CD14-positive monocyte (primary cell): ENCODE results near the gene EIF2AK2. TPM values are rescaled to one million over a fixed set of nuclear protein-coding genes. Genes with fewer than 3 reads are reported as not detected.

Source experiments
- DNase-seq, 3 donors: peaks; one replicate each; pipeline ENCODE4 v3.0.0-alpha.2; 2011 to 2022
- H2AFZ ChIP-seq: 2 replicates; pipeline ENCODE4 v1.6.0; 2012; ENCODE audit warnings: mild to moderate bottlenecking, low read depth, low read length, inconsistent platforms; ENCODE audit not compliant: insufficient read depth, poor library complexity, severe bottlenecking
- H3K27ac ChIP-seq, 2 donors: 1 replicate in 1 of 2; 2 replicates in 1 of 2; pipeline ENCODE4 v1.5.1; 2012 to 2013; ENCODE audit warnings: low read length in 2 of 2, control low read depth in 1 of 2, inconsistent platforms in 1 of 2, low read depth in 1 of 2, mild to moderate bottlenecking in 1 of 2
- H3K27me3 ChIP-seq, 2 donors: one replicate each; pipeline versions ENCODE4 v1.6.0 to v1.6.1; 2011 to 2013; ENCODE audit warnings: low read length in 2 of 2; ENCODE audit not compliant: control insufficient read depth in 2 of 2, insufficient read depth in 2 of 2
- H3K36me3 ChIP-seq, 2 donors: replicated peaks in 1 of 2; 1 replicate in 1 of 2; 2 replicates in 1 of 2; pipeline versions ENCODE4 v1.5.1 to v1.6.1; 2012 to 2013; ENCODE audit warnings: low read length in 2 of 2, control low read depth in 1 of 2, inconsistent platforms in 1 of 2, mild to moderate bottlenecking in 1 of 2; ENCODE audit not compliant: insufficient read depth in 2 of 2, control insufficient read depth in 1 of 2
- H3K4me1 ChIP-seq, 2 donors: 1 replicate in 1 of 2; 2 replicates in 1 of 2; pipeline versions ENCODE4 v1.5.1 to v1.6.1; 2012 to 2013; ENCODE audit warnings: low read length in 2 of 2, control low read depth in 1 of 2, inconsistent platforms in 1 of 2, mild to moderate bottlenecking in 1 of 2, moderate library complexity in 1 of 2; ENCODE audit not compliant: insufficient read depth in 2 of 2, control insufficient read depth in 1 of 2
- H3K4me2 ChIP-seq: replicated peaks from 2 replicates; pipeline ENCODE3; 2012; ENCODE audit warnings: low read length, moderate library complexity, mild to moderate bottlenecking; ENCODE audit not compliant: poor library complexity, severe bottlenecking; ENCODE audit errors: extremely low read depth
- H3K4me3 ChIP-seq, 3 experiments: fragments of 200-600 bp in 1 of 3; sonication (generic) in 1 of 3; replicated peaks in 1 of 3; 1 replicate in 2 of 3; 2 replicates in 1 of 3; pipeline ENCODE4 v1.5.1; 2011 to 2013; ENCODE audit warnings: low read length in 3 of 3, mild to moderate bottlenecking in 3 of 3, control low read depth in 2 of 3, low read depth in 2 of 3, inconsistent platforms in 1 of 3, moderate library complexity in 1 of 3
- H3K79me2 ChIP-seq: 2 replicates; pipeline ENCODE4 v1.6.0; 2012; ENCODE audit warnings: mild to moderate bottlenecking, control low read depth, inconsistent platforms, low read length, moderate library complexity; ENCODE audit not compliant: insufficient read depth
- H3K9ac ChIP-seq: 2 replicates; pipeline ENCODE4 v1.6.0; 2017; ENCODE audit warnings: low read length, mild to moderate bottlenecking; ENCODE audit not compliant: insufficient read depth, poor library complexity, severe bottlenecking
- H3K9me3 ChIP-seq, 2 donors: replicated peaks in 1 of 2; 1 replicate in 1 of 2; 2 replicates in 1 of 2; pipeline versions ENCODE4 v1.5.1 to v1.6.1; 2012 to 2013; ENCODE audit warnings: low read length in 2 of 2, control low read depth in 1 of 2; ENCODE audit not compliant: control insufficient read depth in 1 of 2, insufficient read depth in 1 of 2
- H4K20me1 ChIP-seq: 2 replicates; pipeline ENCODE4 v1.6.0; 2012; ENCODE audit warnings: mild to moderate bottlenecking, low read length, control low read depth, moderate library complexity; ENCODE audit not compliant: insufficient read depth
- H3K27ac Mint-ChIP-seq, 7 donors: one replicate each; pipeline ENCODE4 v1.8.0; 2020; ENCODE audit warnings: mild to moderate bottlenecking in 7 of 7, mixed read lengths in 7 of 7, moderate library complexity in 6 of 7, inconsistent platforms in 2 of 7
- H3K27me3 Mint-ChIP-seq, 3 donors: one replicate each; pipeline ENCODE4 v1.8.0; 2021 to 2022; ENCODE audit warnings: low read depth in 3 of 3, mild to moderate bottlenecking in 3 of 3, mixed read lengths in 3 of 3, moderate library complexity in 3 of 3, inconsistent platforms in 1 of 3
- H3K36me3 Mint-ChIP-seq, 2 donors: one replicate each; pipeline ENCODE4 v1.8.0; 2020; ENCODE audit warnings: mixed read lengths in 2 of 2, inconsistent platforms in 1 of 2, mild to moderate bottlenecking in 1 of 2
- H3K4me1 Mint-ChIP-seq: one replicate; pipeline ENCODE4 v1.8.0; 2020; ENCODE audit warnings: mild to moderate bottlenecking, mixed read lengths
- H3K4me3 Mint-ChIP-seq, 2 donors: one replicate each; pipeline ENCODE4 v1.8.0; 2020; ENCODE audit warnings: mild to moderate bottlenecking in 2 of 2, mixed read lengths in 2 of 2, moderate library complexity in 1 of 2
- H3K9me3 Mint-ChIP-seq, 7 donors: one replicate each; pipeline ENCODE4 v1.8.0; 2020 to 2022; ENCODE audit warnings: mixed read lengths in 7 of 7, mild to moderate bottlenecking in 6 of 7, moderate library complexity in 6 of 7, inconsistent platforms in 2 of 7
- WGBS: methylation state at CpG from one replicate; pipeline ENCODE4 v1.1.5; 2013; ENCODE audit warnings: missing lambda C conversion rate; ENCODE audit not compliant: insufficient coverage; 5-methylcytosine and 5-hydroxymethylcytosine counted together
- intact Hi-C, 2 donors: fragments of 100-400 bp; cut with micrococcal nuclease; formaldehyde crosslinking; loops; one replicate each; pipeline versions ENCODE4 v1.15.0 to v1.15.1; 2023
- polyA plus RNA-seq, 3 donors: library from polyadenylated mRNA; depleted of rRNA in 1 of 3; unstranded in 2 of 3; stranded (reverse) in 1 of 3; fragments of 300-500 nt in 2 of 3; fragments of >200 nt in 1 of 3; fragmentation: Illumina TruSeq in 2 of 3; gene quantifications; 1 replicate in 2 of 3; 2 replicates in 1 of 3; pipeline ENCODE4 v1.2.3, GENCODE V29; 2012 to 2021
- TF ChIP-seq, protein P1 (sequence below): fragments of 200-600 bp; IDR thresholded peaks from one replicate; pipeline ENCODE4 v1.8.0; 2022; ENCODE audit warnings: antibody characterized with exemption, mild to moderate bottlenecking

The EIF2AK2 gene
- polyA plus RNA-seq, 3 donors = 7.9 to 23.4 (median 17.6) TPM

DNA sequence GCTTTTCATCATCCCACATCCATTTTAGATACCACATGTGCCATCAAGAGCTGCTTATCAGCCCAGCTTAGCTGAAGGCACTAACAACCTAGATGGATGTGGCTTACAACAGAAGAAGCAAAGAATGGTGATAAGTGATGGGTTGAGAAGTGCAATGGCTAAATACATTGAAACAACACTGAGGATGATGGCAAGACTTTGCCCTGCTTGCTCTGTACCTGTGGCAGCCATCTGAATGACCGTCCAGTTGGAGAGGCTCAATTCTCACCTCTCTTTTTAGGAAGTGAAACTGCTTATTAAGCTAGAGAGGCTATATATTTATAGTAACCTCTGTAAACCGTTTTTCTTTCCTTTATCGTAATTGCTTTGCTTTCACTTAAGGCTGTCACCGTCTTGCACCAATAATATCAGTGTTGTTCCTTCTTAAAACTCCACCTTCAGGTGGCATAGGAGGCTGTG lies 66.7 kb downstream of the EIF2AK2 start:
- Histone ChIP-seq H3K4me3 (peak overlapping the region in 1 of 3 experiments; percentile 27), H3K79me2 (peaks cover 34% of the 10 kb centered on the region), H3K9me3 (no peaks in the 10 kb centered on the region), H3K36me3 (peaks cover 22 to 25% of the 10 kb centered on the region in 2 donors), H3K4me2 (peak overlapping the region; percentile 43), H3K27me3 (no peaks in the 10 kb centered on the region), H4K20me1 (no peaks in the 10 kb centered on the region), H2AFZ (peak overlapping the region; percentile 43), H3K4me1 (peaks cover 23 to 32% of the 10 kb centered on the region in 2 donors), H3K27ac (peak overlapping the region; percentile 1 to 52), H3K9ac (no peak overlapping the region)
- peaks cover 31 to 36% of the 10 kb centered on the region in 2 donors for H3K36me3 Mint-ChIP-seq
- H3K27me3 Mint-ChIP-seq = no peaks in the 10 kb centered on the region
- TF ChIP-seq, protein P1, sequence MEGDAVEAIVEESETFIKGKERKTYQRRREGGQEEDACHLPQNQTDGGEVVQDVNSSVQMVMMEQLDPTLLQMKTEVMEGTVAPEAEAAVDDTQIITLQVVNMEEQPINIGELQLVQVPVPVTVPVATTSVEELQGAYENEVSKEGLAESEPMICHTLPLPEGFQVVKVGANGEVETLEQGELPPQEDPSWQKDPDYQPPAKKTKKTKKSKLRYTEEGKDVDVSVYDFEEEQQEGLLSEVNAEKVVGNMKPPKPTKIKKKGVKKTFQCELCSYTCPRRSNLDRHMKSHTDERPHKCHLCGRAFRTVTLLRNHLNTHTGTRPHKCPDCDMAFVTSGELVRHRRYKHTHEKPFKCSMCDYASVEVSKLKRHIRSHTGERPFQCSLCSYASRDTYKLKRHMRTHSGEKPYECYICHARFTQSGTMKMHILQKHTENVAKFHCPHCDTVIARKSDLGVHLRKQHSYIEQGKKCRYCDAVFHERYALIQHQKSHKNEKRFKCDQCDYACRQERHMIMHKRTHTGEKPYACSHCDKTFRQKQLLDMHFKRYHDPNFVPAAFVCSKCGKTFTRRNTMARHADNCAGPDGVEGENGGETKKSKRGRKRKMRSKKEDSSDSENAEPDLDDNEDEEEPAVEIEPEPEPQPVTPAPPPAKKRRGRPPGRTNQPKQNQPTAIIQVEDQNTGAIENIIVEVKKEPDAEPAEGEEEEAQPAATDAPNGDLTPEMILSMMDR = no peak
- peak overlapping the region in 3 of 7 donors; percentile 31 to 54 (median 35) for H3K27ac Mint-ChIP-seq
- intact Hi-C loops = no loop called here
- peak overlapping the region in 1 of 2 donors; percentile 31 for H3K4me3 Mint-ChIP-seq
- H3K9me3 Mint-ChIP-seq = no peaks in the 10 kb centered on the region
- no CpG with 5 or more reads among the region's 4 CpGs for WGBS
- peaks cover 30% of the 10 kb centered on the region for H3K4me1 Mint-ChIP-seq
- DNase-seq = peak; percentile 15 to 52 (median 44)

DNA sequence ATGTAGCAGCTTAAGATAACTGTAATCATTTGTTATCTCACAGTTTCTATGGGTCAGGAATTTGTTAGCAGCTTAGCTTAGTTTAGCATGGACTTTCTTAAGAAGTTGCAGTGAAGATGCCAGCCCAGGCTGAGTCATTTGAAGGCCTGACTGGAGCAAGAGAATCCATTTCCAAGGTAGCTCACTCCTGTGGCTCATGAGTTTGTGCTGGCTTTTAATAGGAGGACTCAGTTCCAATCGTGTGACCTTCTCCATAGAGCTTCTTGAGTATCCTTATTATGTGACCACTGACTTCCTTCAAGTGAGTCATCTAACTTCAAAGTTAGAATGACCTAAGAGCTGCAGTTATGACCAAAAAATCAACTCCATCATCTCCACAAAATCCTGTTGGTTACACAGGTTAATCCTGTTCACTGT lies 71.0 kb downstream of the EIF2AK2 start:
- no CpG with 5 or more reads among the region's 1 CpG for WGBS
- Mint-ChIP-seq H3K27ac (peak overlapping the region in 1 of 7 donors; percentile 11), H3K4me3 (no peak overlapping the region), H3K9me3 (no peaks in the 10 kb centered on the region), H3K4me1 (peaks cover 37% of the 10 kb centered on the region), H3K36me3 (peaks cover 8 to 28% of the 10 kb centered on the region in 2 donors), H3K27me3 (no peaks in the 10 kb centered on the region)
- H2AFZ ChIP-seq = no peak overlapping the region
- H3K9ac ChIP-seq = no peak overlapping the region
- peaks cover 69% of the 10 kb centered on the region for H3K79me2 ChIP-seq
- H3K27me3 ChIP-seq = no peaks in the 10 kb centered on the region
- H3K4me3 ChIP-seq = no peak overlapping the region
- intact Hi-C loops = no loop called here
- peaks cover 50 to 63% of the 10 kb centered on the region in 2 donors for H3K4me1 ChIP-seq
- peak overlapping the region in 1 of 2 donors; percentile 14 for H3K27ac ChIP-seq
- H3K36me3 ChIP-seq = peaks cover 0 to 6% of the 10 kb centered on the region in 2 donors
- H4K20me1 ChIP-seq = no peaks in the 10 kb centered on the region
- TF ChIP-seq, protein P1 = no peak
- no peak overlapping the region for H3K4me2 ChIP-seq
- peak; percentile 48 to 81 (median 51) for DNase-seq
- H3K9me3 ChIP-seq = no peaks in the 10 kb centered on the region
